Stimulated activated CD4-positive, alpha-beta T cell treated with anti-CD3 and anti-CD28 coated beads, Interleukin-4, amount 100 ng/mL, for 1 hour (primary cell): Measurements from ENCODE around the gene EPHA4.

Source experiments
- DNase-seq: peaks from one replicate; pipeline ENCODE4 v3.0.0-alpha.2; 2020

The EPHA4 gene

DNA sequence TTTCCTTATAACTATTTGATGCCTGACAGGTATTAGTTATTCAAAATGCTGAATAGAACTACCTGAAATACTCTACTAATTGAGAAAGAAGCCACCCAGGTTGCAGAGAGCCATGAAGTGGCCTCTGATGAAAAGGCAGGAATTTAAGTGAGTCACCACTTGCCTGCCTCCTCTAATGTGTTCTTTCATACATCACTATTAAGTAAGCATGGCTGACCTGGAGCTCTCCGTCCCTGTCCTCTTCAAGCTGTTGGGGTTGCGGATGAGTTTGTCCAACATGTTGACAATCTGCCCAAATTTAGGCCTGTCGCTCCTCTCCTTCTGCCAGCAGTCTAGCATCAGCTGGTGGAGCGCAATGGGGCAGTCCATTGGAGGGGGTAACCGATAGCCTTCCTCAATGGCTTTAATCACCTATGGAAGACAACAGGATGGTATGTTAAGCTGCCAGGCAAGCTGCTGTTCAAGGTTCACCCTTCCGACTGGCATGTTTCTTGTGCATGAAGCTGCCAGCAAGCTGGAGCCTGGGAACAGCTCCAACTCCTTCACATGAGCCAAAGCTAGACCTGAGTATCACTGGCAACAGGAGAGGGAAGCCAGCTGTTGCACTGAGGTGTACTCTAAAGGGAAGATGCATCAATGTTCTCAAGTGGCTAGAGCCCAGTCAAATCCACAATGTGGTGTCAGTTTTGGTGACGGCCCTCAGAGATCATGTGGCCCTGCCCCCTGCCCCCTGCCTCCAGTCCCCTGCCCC is 142.2 kb downstream of the EPHA4 start:
- no peak for DNase-seq

DNA sequence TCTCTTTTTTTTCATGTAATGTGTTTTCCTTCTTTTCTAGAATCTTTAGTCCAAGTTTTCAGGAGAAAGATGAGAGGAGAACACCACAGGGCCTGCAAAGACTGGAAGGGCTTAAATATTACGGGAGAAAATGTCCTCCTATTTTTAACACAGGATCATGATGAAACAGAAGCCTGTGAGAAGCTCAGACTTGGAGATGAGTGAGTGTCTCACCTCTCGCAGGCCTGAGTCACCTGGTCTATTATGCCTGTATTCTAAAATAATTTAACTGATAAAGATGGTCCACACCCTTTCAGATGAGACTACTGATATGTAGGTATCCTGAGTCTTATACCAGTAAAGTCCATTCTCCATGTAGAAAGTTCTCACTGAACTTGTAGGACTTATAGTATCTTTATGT is 143.2 kb downstream of the EPHA4 start:
- no peak for DNase-seq

DNA sequence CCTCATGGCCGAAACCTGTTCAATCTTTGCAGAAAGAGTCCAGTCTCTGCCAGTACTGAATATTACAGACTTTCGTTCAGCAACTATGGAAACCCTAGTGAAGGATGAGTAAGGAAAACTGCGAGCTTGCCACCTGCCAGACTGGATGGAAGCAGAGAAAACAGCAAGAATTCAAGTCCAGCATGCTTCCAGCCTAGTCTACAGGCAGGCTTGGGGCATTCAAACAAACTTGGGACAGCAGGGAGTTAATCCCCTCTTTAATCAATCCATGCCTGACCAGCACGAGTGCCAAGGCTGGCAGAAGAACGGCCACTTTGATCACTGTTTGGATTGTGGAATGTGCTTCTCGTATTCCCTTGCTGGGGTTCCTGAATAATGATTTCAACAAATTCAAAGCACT is 145.2 kb downstream of the EPHA4 start:
- no peak for DNase-seq

DNA sequence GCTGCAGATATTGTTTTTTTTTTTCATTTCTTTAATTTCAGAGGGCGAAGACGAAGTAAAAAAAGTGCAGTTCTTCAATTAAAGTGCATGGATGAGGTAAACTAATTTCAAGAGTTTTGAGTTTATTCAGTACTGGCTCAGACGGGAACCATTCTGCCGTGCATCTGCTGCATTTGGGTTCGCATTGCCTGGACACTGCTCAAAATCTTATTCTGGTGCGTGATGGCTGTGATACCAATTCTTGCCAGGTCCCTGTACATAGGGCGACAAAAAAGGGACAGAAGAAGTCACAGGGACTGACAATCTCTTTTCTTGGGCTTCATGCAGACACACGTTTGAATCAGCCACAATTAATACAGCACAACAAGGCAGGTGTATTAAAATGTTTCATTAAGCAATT is 146.2 kb downstream of the EPHA4 start:
- DNase-seq, result no peak

DNA sequence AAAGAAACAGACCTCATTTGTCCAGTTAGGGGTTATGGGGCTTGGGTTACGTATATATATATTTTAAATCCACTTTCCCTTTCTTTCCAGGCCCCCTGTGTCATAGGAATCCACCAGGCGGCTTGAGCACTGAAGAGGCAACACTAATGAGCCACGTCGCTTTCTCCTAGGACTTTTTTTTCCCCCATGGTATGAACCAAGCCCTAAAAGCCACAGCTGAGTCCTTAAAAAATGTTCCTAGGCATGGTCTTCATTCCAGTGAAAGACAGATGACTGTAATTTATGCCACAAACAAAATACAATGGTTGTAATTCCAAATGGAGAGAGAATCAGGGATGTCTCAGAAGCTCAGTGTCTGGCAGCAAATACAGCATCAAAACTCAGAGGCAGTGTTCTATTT is 146.8 kb downstream of the EPHA4 start:
- no peak for DNase-seq

DNA sequence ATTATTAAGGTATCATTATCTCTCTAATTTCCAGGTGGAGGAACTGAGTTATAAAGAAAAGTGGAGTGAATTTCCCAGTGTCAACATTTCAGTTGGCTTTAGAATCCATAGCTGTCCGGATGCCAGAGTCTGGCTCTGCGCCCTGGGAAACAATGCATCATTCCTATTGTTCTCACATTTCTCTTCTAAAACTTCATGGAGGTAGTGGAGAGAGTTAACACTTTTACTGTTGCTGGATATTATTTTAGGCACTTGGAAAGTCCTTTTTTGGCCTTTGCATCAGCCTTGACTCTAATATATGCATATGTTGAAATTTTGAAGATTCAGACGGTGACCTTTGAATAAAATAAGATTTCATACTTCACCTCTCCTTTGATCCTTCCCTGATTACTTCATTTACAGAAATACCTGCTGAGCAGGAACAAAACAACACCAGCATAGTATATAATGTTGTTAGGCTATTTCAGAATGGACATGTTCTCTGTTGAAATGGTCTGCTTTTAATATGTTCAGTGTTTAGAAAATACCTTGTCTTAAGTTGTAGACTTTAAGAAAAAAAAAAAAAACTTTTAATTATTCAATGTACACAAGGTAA is 148.8 kb downstream of the EPHA4 start:
- no peak for DNase-seq

DNA sequence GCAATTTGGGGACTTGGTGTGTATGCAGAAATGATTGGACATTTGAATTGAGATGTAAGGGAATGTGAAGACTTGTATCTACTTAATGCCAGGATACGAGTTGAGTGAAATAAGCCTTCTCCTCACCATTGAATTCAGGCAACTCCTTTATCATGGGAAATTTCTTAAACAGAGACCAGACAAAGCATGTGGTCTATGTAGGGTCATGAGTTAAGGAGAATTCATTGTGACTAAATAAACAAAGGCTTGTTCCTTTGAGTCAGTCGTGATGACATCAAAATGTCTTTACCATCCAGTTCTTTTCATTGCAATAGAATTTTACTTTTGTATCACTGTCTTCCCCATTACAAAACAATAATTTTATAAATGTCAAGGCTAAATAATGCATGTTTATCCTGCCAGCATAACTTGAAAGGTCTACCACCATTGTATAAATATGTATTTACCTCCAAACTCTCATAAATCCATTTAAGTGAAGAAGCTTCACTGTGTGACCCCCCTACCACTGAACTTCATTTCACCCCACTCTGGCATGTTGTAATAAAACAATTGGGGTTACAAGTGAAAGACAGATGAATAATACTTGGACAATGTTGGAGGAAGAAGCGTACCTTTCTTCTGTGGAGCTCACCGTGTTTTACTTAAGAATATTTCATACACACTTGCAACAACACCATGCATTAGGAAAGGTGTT is 149.4 kb downstream of the EPHA4 start:
- DNase-seq, result no peak

DNA sequence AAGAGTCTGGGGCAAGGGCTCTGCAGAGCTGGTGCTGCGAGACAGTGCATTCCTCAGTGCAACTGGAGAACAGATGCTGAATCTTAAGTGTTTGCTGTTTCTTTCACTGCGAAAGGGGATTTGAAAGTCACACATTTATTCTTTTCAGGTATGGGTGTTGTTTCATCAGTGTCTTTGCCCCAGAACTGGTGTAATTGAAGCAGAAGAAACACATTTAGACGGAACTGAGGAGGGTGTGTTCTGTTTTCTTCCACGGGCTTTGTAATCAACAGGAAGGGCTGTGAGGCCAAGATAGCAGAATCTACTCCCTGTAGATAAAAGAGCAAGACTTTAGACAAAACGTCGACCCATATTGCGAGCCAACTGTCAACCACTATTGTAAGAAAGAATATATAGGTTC is 151.9 kb downstream of the EPHA4 start:
- DNase-seq, result no peak

DNA sequence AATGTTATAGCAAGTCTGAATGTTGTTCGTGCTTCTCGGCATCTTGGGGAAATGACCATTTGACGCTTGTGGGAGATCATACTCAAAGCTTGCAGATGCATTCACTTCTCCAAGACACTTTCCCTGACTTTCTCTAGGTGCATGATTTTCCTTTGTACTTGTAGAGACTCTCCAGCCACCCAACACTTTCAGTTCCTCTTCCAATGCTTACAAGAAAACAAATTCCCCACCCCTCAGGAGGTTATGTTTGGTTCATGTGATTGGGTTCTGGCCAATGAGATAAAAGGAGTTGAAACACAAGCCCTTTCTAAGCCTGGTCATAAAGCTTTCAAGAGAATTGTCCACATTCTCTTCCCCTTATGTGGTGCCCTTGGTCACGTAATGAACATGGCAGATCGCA is 156.3 kb downstream of the EPHA4 start:
- DNase-seq, result no peak

DNA sequence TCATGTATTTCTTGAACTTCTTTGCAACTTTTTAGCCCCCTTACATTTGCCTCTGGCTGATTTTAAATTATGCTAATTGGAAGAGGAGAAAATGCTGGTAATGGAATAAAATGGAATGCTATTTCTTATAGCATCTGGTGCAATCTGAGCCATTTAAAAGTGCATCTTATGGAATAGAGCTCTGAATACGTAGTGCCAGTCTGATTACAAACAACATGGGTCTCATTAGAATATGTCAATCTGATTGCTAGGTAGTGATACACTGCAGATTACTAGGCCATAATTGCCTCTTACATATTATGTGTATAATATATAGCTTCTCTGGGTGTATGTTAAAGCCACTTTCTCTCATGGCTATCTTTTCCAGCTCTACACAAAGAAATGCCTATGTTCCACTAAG is 159.1 kb downstream of the EPHA4 start:
- no peak for DNase-seq

DNA sequence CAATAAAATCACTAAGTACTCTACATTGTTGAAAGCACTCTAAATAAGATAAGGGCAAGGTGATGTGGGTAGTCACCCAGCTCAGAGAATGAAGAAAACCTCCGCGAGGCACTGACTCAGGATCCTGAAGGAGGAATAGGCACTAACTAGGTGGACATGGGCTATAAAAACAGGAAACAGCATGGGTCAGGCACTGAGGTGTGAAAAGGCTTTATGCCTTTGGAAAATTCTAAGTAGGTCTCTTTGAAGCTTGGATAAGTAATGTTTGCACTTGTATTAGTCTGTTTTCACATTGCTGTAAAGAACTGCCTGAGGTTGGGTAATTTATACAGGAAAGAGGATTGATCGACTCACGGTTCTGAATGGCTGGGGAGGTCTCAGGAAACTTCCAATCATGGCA is 161.6 kb downstream of the EPHA4 start:
- no peak for DNase-seq

DNA sequence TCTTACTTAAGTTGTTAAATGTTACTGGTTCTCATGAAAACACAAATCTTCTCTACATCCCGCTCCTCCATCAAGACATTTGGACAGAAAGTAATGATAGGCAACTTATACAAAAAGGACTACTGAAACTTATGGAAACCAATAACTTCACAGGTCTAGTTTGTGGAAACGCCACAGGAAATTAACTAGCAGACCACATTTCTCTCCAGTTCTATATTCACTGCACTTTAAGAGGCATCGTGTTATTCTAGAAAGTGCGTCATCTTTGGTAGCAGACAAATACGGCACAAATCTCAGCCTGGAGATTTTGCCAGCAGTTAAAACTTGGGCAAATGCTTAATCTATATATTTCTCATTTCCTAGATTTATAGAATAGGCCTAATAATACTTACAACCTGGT is 164.3 kb downstream of the EPHA4 start:
- no peak for DNase-seq

DNA sequence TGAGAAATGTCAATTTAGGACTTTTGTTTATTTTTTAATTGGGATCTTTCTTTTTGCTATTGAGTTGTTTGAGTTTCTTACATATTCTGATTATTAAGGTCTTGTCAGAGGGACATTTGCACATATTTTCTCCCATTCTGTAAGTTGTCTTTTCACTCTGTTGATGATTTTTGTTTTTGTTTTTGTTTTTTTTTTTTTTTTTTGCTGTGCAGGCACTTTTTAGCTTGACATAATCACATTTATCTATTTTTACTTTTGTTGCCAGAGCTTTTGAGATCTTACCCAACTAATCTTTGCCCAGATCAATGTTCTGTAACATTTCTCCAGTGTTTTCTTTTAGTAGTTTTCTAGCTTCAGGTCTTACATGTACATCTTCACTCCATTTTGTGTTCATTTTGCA is 166.6 kb downstream of the EPHA4 start:
- no peak for DNase-seq

DNA sequence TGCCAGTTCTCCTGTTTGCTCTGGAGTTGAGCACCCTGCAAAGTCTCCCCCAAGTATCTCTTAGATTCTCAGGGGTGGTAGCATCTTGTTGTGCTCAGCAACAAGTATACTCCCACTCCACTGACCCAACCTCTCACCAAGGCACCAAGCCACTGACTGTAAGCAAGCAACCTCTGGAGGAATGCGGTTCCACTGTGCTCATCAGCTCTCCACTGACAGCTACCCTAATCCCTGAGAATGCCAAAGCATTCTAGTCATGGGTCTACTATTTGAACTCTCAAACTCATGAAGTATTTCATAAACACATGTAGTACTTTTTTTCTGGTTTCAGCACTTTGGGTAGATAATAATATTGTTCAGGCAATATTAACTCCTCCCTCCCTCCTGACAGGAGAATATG is 170.0 kb downstream of the EPHA4 start:
- DNase-seq, result no peak

DNA sequence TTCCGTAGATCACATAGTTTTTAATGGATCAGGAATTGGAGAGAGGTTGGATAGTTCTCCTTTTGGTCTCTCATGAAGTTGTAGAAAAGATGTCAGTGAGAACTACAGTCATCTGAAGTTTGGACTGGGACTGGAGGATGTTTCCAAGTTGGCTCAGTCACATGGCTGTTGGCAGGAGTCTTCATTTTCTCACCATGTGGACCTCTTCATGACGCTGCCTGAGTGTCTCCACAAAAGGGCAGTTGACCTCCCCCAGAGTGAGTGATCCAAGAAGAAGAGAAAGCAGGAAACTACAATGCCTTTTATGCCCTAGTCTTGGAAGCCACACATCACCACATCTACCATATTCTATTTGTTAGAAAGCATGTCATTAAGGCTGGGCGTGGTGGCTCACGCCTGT is 171.7 kb downstream of the EPHA4 start:
- DNase-seq, result no peak

DNA sequence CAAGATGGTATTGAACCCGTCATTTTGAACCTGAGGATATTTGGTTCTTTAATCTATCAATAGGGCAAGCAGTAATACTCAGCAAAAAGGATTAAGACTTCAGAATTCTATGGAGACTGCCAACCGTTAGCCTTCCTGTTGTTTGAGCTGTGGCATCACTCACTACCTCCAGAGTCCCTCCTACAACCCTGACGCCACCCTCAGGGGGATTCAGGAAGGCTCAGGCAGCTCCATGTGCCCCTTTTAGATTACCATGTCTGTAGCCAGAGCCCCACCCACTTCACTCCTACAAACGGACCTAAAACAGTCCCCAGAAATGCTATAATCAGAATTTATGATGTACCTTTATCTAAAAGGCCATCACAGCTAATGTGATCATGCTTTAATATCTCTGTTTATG is 172.9 kb downstream of the EPHA4 start:
- DNase-seq, result no peak

DNA sequence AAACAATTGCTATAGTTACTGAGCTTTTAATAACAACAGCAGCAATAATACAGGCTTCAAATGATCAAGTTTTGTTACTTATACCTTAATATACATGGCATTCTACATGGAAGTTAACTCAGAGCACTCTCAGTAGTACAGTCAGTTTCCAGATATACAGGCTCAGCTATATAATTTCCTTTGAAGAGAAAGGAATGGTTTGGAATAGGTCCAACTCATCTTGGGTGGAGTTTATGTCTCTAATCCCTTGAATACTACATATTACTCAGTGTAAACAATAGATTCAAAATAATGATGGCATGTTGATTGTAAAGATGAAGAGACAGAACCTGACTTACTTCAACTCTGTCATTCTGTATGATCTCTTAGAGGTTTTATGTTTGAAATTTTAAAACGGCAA is 174.9 kb downstream of the EPHA4 start:
- no peak for DNase-seq

DNA sequence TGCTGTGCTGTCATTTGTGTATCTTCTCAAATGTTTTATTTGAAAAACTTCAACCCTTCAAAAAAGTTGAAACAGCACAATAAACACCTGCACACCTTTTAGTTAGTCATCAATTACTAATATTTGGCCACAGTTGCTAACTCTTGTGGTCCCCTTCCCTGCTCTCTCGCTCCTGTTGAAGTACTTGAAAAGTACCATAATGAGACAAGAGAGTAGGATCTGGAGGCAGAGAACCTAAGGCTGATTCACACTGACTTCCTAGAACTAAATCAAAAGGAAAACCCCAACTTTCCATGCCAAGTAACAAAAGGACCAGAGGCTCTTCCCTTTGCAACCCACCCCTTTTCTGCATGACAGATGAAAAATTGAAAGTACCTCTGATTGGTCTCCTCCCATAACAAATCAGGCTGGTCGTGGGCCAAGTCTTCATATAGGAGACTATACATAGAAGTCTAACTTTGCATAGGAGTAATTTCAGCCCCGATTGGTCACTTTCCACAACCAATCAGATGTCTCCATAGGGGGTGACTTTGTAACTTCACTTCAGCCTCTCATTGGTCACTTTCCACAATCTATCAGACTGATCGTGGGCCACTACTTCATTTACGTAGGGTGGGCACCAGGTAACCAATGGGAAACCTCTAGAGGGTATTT is 179.7 kb downstream of the EPHA4 start:
- no peak for DNase-seq

DNA sequence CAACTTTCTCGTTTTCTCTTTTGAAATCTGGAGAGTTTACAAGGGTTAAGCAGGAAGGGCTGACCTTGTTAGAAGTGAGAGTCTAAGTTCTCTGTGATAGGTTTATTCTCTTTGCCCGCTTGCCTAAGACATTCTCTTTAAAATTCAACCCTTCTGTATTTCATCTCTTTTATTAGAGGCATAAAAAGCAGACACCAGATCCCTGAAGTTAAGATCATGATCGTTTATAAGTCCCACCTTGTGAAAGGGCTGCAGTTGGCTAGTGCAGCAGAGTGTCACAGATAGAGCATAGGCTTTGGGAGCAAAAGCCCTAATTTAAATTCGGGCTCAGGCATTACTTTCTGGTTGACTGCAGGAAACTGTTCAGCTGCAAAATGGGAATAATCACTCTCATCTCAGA is 181.2 kb downstream of the EPHA4 start:
- DNase-seq, result no peak

DNA sequence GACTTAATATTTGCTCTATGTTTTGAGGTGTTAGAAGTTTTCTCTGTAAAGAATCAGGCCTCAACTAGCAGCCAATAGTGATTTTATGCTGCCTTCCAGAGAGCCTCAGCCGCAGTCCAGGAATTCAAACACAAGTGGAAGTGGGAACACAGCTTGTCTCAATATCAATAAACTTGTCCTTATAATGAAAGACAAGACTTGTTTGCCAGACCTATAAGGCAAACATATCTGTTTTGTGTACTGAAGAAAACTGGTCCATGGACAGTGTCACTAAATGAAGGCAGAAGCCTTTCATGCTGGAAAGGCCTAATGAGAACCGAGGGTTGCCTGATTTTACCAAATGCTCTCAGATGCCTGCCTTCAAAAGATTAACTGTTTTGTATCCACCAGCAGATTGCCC is 182.2 kb downstream of the EPHA4 start:
- no peak for DNase-seq

DNA sequence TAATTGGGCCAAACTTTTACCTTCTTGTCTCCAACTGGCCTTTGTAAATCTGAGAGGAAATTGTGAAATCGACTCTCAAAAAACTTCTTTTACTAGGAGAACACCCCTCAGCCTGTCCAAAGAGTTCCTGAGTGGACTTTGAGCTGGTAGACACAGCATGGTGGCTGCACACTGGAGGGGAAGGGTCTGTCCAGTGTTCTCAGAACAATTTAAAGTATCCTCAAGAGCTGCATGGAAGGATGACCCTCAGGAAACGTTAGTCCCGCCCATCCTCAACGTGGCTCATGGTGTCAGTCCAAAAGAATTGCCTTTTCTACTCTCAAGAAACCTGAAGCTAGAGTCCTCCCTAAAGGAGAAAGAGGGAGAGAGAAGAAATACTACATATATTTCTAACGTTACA is 182.7 kb downstream of the EPHA4 start:
- no peak for DNase-seq

DNA sequence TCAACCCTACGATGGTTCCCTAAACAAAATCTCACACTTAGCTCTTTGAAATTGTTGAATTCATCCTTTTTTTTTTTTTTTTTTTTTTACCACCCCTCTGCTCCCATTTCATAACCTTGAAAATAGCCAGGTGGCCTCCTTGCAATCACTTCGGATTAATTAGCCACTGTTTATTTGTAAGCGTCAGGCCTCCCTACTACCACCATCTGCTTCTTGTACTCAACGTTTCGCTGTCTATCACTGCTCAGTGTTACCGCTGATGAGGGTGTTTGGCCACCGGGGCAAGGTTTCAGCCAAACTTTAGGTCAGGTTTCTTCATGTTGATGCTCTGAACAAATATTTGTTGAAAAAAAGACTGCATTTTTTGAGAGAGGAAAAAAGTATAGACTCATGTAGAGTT is 183.2 kb downstream of the EPHA4 start:
- no peak for DNase-seq

DNA sequence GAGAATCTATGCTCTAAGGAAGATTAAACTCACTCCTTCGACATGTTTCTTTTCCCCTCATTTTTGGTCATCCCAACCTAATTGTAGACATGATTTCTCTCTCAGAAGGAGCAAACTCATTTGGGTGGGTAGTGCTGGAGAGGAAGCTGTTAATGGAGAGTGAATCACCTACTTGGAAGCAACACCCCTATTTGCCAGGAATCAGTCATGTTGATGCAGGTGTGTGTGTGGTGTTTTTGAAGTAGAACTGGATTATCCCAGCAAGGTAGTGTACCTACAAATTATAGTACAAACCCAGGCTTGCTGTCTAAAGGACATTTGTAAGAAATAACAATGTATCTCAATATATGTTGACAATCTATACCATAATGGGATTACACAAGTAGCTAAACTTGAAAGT is 186.4 kb downstream of the EPHA4 start:
- no peak for DNase-seq

DNA sequence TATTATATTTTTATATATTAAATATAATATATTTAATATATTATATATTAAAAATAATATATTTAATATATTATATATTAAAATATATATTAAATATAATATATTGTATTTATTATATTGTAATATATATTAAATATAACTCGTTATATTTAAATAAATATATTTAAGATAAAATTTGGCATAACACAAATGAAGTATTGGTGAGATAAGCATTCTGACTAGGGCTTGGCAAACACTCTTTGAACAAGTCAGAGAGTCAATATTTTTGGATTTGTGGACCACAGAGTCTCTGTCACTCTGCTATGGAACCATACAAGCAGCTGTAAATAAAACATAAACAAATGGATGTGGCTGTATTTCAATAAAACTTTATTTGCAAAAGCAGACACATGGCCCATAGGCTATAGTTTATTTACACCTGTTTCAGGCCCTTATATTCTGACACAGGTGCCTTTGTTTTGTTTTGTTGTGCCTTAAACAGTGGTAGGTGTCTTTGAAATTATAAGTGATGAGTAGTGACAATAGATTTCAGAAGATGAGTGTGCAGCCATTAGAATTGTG is 190.1 kb downstream of the EPHA4 start:
- DNase-seq, result no peak
